ENCODE results near the gene EME2.

The EME2 gene

DNA sequence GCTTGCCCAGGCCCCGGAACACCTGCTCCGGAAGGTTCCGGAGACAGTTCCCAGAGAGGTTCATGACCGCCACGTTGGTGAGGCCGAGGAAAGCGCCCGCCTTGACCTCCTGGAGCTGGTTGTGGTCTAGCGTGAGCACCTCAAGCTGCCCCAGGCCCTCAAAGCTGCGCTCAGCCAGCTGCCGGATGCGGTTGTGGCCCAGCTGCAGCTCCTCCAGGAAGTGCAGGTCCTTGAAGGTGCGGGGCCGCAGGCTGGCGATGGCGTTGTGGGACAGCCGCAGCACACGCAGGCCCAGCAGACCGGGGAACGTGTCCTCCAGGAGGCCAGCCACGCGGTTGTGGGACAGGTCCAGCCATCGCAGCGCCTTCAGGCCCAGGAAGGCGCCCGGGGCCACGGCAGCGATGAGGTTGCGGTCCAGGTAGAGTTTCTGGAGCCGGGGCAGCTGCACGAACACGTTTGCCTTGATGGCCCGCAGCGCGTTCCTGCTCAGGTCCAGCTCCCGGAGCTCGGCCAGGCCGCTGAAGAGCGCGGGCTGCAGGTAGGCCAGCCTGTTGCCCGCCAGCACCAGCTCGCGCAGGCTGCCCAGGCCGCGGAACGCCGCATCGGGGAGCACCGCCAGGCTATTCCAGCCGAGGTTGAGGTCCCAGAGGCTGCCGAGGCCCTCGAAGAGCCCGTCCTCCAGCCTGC is 18.8 kb downstream of the EME2 start:
- no peak for DNase-seq (ENCODE audit: low read depth, low spot score)
- H3K4me3 ChIP-seq (ENCODE audit: low read depth, low read length), result no peak overlapping the region
- TF ChIP-seq CTCF (IDR thresholded peaks at IDR 0.05; ENCODE audit: low read depth, low read length), result no peak
- in situ Hi-C loops (cut with HindIII; ENCODE audit: low sequenced_read_pairs), result no loop called here

DNA sequence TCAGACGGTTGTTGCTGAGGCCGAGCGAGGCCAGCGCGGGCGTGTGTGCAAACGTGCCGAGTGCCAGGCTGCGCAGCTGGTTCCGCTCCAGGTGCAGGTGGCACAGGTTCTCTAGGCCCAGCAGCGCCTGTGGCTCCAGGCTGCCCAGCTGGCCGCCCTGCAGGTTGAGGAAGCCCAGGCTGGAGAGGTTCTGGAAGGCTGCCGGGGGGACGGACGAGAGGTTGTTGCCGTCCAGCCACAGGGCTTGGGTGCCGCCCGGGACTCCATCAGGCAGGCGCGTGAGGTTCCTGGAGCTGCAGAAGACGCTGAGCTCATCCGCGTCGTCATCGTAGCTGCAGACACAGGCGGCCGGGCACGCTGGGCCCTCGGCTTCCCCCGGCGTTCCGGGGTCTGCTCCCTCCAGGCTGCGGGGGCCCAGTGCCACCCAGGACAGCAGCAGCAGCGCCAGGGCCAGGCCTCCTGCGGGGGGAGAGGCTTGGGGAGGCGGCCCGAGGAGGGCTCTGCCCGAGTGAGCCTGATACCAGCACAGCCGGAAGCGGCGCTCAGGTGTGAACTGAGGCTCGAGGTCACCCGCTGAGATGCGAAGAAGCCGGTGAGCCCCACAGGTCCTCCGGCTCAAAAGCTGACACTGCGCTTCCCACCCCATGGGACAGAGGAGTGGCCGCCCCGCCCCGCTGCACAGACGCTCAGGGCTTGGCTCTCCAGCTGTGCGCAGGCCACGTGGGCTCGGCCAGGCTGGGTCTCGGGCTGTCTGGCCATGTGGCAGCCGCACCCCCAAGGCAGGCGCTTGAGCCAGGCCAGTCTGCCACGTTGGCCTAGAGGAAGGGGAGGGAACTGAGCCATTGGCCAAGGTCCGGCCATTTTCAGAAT is 19.6 kb downstream of the EME2 start:
- in situ Hi-C loops (cut with HindIII; ENCODE audit: low sequenced_read_pairs), result no loop called here
- no peak overlapping the region for H3K4me3 ChIP-seq (ENCODE audit: low read depth, low read length)
- DNase-seq (ENCODE audit: low read depth, low spot score), result no peak
- no peak for TF ChIP-seq CTCF (IDR thresholded peaks at IDR 0.05; ENCODE audit: low read depth, low read length)

GRCh38 chr16:1792836-1793577 is 20.4 kb downstream of the EME2 start:
- no peak overlapping the region for H3K4me3 ChIP-seq (ENCODE audit: low read depth, low read length)
- no peak for DNase-seq (ENCODE audit: low read depth, low spot score)
- in situ Hi-C loops (cut with HindIII; ENCODE audit: low sequenced_read_pairs), result no loop called here
- TF ChIP-seq CTCF (IDR thresholded peaks at IDR 0.05; ENCODE audit: low read depth, low read length), result no peak

DNA sequence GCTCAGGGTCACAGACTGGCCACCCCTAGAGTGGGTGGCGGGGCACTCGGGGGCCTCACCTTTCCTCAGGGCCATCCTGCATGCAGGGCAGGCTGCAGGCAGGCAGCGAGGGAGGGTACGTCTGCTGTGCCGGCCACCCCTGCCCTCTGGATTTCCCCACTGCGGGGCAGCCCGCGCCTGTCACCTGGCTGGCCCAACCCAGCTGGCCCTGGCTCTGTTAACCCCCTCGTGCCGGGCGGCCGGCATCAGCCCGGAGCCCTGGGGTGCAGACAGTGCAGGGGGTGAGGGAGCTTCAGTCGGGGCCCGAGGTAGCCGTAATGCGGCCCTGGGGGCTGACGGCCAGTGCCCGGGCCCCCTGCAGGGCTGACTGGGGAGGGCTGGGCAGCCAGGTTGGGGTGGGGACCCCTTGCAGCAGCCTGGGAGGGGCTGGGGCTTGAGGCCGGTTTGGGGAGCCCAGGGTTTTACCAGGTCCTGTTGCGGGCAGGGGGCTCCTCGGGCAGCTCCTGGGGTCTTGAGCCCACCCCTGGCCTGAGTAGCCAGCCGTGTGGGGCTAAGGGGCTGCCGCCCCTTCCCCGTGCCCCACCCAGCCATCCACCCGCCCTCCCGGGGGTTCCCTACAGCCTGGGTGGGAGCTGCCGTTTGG is 21.1 kb downstream of the EME2 start, which contains the start of gene IGFALS:
IGFALS (minus strand) TSS at position 128 of the 643 bp plus-strand sequence; CDS start at position 75, 53 bp downstream.
- in situ Hi-C loops (cut with HindIII; ENCODE audit: low sequenced_read_pairs), result no loop called here
- no peak within 1 kb of the TSS for H3K4me3 ChIP-seq (ENCODE audit: low read depth, low read length)
- DNase-seq (ENCODE audit: low read depth, low spot score), result no peak
- no peak for TF ChIP-seq CTCF (IDR thresholded peaks at IDR 0.05; ENCODE audit: low read depth, low read length)

- in situ Hi-C loops (cut with HindIII; ENCODE audit: low sequenced_read_pairs), result no loop called here
- no peak overlapping the region for H3K4me3 ChIP-seq (ENCODE audit: low read depth, low read length)
- no peak for TF ChIP-seq CTCF (IDR thresholded peaks at IDR 0.05; ENCODE audit: low read depth, low read length)
- DNase-seq (ENCODE audit: low read depth, low spot score), result no peak
These were observed 21.7 kb downstream of the EME2 start for GRCh38 chr16:1794221-1794871.

All from astrocyte of the spinal cord (primary cell).